Measurements from ENCODE around the gene OR52E2. TPM values are rescaled to one million over a fixed set of nuclear protein-coding genes. Genes with fewer than 3 reads are reported as not detected.
A peak's percentile ranks its signal among the peaks of the same experiment; 100 is the strongest.

The OR52E2 gene
- total RNA-seq, 1 experiment from 2014 or later, result not detected

GRCh38 chr11:5046226-5046625 is 13.2 kb downstream of the OR52E2 start, which contains the start of gene OR52J3:
OR52J3 (plus strand) TSS chr11:5046526; CDS start chr11:5046526, 0 bp downstream.
- H2BK120ac ChIP-seq (ENCODE audit: low read depth, low read length, poor library complexity, severe bottlenecking), result no peak within 1 kb of the TSS
- H3K79me1 ChIP-seq (ENCODE audit: insufficient read depth, low read depth, low read length, poor library complexity, severe bottlenecking), result no peaks in the 10 kb centered on the region
- H2BK15ac ChIP-seq (ENCODE audit: low read depth, low read length), result no peak within 1 kb of the TSS
- H2BK5ac ChIP-seq (ENCODE audit: insufficient read length, low read length), result no peak within 1 kb of the TSS
- no peaks in the 10 kb centered on the region for H3K36me3 Mint-ChIP-seq (ENCODE audit: insufficient read depth in 1 of 3, low read depth in 3 of 3)
- H3K27me3 ChIP-seq (ENCODE audit: insufficient read depth, low read length), result no peaks in the 10 kb centered on the region
- no peaks in the 10 kb centered on the region for H3K9me3 Mint-ChIP-seq
- no peak for DNase-seq
- no peak within 1 kb of the TSS for H3K23ac ChIP-seq (ENCODE audit: insufficient read length, low read depth, low read length)
- H2BK20ac ChIP-seq (ENCODE audit: low read depth, low read length, poor library complexity, severe bottlenecking), result no peak within 1 kb of the TSS
- H2AK5ac ChIP-seq (ENCODE audit: insufficient read length, low read length), result no peak within 1 kb of the TSS
- H4K91ac ChIP-seq (ENCODE audit: insufficient read length, low read depth, low read length), result no peak within 1 kb of the TSS
- H3K27ac ChIP-seq (ENCODE audit: insufficient read length, low read depth, low read length), result no peak within 1 kb of the TSS
- H3K4me1 ChIP-seq (ENCODE audit: insufficient read depth, low read length), result peaks cover 3% of the 10 kb centered on the region; the same call in 1 of the 2 replicates
- H3K27me3 Mint-ChIP-seq (ENCODE audit: low read depth), result no peaks in the 10 kb centered on the region
- no peak within 1 kb of the TSS for H3T11ph ChIP-seq (ENCODE audit: low read length)
- H3K56ac ChIP-seq (ENCODE audit: insufficient read length, low read depth, low read length), result no peak within 1 kb of the TSS
- H4K5ac ChIP-seq (ENCODE audit: insufficient read length, low read depth, low read length), result no peak within 1 kb of the TSS
- no peak within 1 kb of the TSS for H3K18ac ChIP-seq (ENCODE audit: insufficient read length, low read depth, low read length)
- peak within 1 kb of the TSS in 1 of 3 experiments; percentile 21; a peak in 2 of 7 replicates for H3K27ac Mint-ChIP-seq
- H2AFZ ChIP-seq (ENCODE audit: low read length), result no peak within 1 kb of the TSS
- H3K23me2 ChIP-seq (ENCODE audit: insufficient read length, low read depth, low read length, poor library complexity, severe bottlenecking), result no peaks in the 10 kb centered on the region
- no peaks in the 10 kb centered on the region for H3K79me2 ChIP-seq (ENCODE audit: insufficient read depth, low read length)
- no peak within 1 kb of the TSS for H3K14ac ChIP-seq (ENCODE audit: insufficient read depth, low read length)
- no peak within 1 kb of the TSS for H3K9ac ChIP-seq (ENCODE audit: extremely low read depth, insufficient read length, low read length)
- no peaks in the 10 kb centered on the region for H3K9me3 ChIP-seq (ENCODE audit: control insufficient read depth, low read depth, low read length)
- H3K4me3 Mint-ChIP-seq, result no peak within 1 kb of the TSS
- no peak within 1 kb of the TSS for H3K4ac ChIP-seq (ENCODE audit: low read depth, low read length)
- no peak for TF ChIP-seq CTCF (conservative IDR thresholded peaks at IDR 0.05)
- H3K4me2 ChIP-seq (ENCODE audit: insufficient read depth, insufficient read length, low read length), result no peak within 1 kb of the TSS
- no peak within 1 kb of the TSS for H4K8ac ChIP-seq (replicated peaks; ENCODE audit: insufficient read length, low read depth, low read length)
- WGBS (ENCODE audit: extremely low coverage, insufficient read length, low lambda C conversion rate), result no CpG with 5 or more reads among the region's 1 CpG
- H2BK12ac ChIP-seq (ENCODE audit: insufficient read length, low read depth, low read length), result no peak within 1 kb of the TSS
- peaks cover 5 to 7% of the 10 kb centered on the region in 2 experiments for H3K4me1 Mint-ChIP-seq
- no peaks in the 10 kb centered on the region for H4K20me1 ChIP-seq (ENCODE audit: control insufficient read depth, insufficient read depth, insufficient read length)

Measured in H9 (cell line).